HG03139 (cell line): ENCODE measurements around the gene FUT4.
"Not testable (repeated sequence)": the region's sequence is repeated elsewhere in the genome, so short reads cannot be mapped to it uniquely, and the experiment has no call there.

Experiments
- ATAC-seq: cut with Tn5 transposase; IDR thresholded peaks from one replicate; pipeline ENCODE4 v1.9.1; 2021; ENCODE audit not compliant: unreplicated experiment

The FUT4 gene

DNA sequence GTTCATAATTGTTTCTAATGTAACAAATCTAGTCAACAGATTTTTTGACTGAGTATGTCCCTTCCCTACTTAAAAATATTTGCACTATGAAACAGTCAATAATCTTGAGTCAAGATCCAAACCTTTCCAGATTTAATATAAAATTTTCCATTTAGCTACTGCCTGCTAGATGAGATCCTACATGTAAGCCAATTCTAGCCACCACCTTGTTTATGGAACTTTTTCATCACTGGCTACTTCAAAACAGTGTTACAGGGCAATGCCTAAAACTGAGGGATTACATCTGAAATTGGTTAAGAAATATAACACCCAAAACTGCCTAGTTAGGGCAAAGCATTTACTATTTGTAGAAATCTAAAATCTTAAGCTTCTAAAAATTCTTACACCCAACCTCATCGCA, 10.5 kb upstream of the FUT4 start:
- no peak for ATAC-seq

DNA sequence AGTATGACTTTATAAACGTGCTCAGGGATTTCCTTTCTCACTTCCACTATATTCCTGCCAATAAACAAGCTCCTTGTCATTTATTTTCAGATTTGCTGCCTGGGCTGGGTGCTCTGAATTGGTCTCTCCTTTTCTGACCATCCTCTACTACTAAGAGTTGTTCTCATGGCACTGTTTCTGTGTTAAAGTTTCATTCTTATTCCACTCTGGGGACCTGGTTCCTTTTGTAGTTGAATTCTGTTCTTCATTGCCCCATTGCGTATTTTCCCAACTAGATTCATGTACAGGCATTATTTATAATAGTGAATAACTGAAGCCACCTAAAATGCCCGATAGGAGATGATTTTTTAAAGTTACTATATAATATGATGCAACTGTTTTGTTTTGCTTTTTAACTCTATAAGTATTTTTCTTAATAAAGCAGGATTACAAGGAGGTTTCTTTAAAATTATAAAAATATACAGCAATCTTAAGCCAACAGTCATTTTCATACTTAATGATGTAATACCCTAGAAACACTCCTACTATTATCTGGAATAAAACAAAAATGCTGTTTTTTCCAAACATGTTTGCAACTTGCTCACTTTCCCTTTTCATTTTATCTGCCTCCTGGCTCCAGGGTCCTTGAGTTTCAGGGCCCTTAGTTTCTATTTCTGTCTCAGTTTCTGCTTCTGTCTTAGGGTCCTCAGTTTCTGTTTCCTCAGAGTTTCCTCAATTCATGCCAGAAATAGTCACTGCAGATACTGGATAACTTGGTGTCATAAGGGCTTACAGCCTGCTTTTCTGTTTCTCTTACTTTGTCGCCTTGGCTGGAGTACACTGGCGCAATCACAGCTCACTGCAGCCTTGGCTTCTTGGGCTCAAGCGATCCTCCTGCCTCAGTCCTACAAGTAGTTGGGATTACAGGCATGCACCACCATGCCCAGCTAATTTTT, 9.8 kb upstream of the FUT4 start:
- no peak for ATAC-seq

DNA sequence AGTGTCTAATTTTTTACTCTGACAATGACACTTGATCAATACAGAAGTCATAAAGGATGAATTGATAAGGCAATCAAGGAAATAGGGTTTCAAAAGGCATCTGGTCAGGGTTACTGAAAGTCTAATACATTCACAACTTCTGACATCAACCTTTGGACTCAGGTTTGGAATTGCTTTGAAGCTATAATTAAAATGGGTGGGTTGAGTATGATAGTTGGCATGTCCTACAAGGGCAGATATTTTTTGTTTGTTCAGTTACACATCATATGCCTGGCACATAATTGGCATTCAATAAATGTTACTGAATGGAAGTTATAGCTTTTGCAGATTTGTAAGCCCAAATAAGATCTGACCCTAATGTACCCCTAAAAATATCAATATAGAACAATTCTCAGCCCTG, 7.3 kb upstream of the FUT4 start:
- no peak for ATAC-seq

DNA sequence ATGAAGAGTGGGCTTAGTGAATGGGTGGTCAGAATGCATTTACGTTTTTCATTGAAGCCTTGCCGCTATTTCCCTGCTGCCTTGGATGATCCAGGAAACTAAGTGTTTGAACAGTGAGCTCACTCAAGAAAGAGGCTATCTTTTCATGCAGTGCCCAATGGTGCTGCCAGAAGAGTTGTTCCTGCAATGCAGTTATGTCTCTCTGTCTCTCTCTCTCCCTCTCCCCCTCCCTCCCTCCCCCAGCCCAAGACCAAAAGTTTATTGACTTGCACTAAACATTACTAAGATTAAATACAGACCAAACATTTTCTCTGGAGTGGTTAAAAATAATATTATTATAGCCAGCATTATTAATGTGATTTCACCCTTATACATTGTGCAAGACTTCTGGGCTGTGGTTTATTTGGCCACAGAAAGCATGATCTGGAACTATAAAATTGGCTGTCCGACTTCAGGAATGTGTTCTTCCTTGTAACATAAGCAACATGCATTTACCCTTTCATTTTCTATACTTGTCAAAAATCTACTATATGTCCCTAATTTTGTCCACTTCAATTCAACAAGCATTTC, 6.6 kb upstream of the FUT4 start:
- ATAC-seq: no peak

DNA sequence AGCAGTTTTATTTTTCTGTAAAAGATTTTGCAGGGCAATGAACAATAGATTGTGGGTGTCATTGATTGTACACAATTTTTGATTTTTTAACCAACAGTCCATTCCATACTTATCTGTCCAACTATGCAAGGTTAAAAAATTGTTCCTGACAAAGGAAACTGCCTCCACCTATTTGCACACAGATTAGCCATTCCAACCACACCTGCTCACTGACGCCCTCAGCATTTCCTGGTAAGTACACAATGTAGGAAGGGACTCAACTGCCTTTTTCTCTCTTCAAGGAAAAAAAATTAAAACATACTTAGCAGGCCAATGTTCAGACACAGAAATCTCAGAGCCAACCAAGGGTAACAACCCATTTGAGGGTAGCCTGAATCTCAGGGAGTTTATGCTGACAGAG, 4.3 kb upstream of the FUT4 start:
- no peak for ATAC-seq

DNA sequence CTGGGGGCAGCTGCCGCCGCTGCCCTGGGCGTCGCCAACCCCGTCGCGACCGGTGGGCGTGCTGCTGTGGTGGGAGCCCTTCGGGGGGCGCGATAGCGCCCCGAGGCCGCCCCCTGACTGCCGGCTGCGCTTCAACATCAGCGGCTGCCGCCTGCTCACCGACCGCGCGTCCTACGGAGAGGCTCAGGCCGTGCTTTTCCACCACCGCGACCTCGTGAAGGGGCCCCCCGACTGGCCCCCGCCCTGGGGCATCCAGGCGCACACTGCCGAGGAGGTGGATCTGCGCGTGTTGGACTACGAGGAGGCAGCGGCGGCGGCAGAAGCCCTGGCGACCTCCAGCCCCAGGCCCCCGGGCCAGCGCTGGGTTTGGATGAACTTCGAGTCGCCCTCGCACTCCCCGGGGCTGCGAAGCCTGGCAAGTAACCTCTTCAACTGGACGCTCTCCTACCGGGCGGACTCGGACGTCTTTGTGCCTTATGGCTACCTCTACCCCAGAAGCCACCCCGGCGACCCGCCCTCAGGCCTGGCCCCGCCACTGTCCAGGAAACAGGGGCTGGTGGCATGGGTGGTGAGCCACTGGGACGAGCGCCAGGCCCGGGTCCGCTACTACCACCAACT, 1.0 kb downstream of the FUT4 start:
- ATAC-seq: peak; percentile 2

DNA sequence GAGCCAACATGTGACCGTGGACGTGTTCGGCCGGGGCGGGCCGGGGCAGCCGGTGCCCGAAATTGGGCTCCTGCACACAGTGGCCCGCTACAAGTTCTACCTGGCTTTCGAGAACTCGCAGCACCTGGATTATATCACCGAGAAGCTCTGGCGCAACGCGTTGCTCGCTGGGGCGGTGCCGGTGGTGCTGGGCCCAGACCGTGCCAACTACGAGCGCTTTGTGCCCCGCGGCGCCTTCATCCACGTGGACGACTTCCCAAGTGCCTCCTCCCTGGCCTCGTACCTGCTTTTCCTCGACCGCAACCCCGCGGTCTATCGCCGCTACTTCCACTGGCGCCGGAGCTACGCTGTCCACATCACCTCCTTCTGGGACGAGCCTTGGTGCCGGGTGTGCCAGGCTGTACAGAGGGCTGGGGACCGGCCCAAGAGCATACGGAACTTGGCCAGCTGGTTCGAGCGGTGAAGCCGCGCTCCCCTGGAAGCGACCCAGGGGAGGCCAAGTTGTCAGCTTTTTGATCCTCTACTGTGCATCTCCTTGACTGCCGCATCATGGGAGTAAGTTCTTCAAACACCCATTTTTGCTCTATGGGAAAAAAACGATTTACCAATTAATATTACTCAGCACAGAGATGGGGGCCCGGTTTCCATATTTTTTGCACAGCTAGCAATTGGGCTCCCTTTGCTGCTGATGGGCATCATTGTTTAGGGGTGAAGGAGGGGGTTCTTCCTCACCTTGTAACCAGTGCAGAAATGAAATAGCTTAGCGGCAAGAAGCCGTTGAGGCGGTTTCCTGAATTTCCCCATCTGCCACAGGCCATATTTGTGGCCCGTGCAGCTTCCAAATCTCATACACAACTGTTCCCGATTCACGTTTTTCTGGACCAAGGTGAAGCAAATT, 1.8 kb downstream of the FUT4 start:
- no peak for ATAC-seq

DNA sequence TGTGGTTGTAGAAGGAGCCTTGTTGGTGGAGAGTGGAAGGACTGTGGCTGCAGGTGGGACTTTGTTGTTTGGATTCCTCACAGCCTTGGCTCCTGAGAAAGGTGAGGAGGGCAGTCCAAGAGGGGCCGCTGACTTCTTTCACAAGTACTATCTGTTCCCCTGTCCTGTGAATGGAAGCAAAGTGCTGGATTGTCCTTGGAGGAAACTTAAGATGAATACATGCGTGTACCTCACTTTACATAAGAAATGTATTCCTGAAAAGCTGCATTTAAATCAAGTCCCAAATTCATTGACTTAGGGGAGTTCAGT, 2.4 kb downstream of the FUT4 start:
- ATAC-seq: no peak

DNA sequence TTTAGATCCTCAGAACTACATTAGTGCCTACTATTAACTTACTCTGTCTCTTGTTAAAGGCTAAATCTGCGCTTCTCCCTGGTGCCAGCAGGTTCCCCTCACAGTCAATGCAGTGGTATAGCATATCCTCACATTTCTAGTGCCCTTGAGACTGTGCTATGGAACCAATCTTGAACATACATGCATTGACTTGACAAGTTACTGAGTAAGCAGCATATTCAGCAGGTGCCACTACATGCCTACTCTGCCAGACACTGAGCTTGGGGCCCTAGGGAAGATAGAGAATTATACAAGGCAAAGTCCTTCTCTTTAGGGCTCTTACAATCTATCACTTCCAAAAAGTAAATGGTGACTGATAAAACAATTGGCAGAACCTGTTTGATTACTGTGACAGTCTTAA, 3.2 kb downstream of the FUT4 start:
- ATAC-seq: no peak

DNA sequence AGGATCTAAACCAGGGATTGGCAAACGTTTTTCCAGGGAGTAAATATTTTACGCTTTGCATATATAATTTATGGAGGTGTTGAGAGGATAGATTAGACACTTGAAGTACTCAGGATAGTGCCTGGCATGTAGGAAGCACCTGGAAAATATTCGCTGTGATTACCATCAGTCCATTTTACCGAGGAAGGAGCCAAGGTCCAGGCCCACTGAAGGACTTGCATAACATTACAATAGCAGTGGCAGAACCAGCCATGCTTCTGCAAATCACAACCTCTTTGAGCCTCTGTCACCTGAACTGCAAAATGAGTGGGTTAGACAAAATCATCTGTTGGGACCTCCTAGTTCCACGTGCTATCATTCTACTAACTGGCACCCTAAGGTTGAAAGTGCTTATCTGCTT, 5.4 kb downstream of the FUT4 start:
- ATAC-seq: no peak

DNA sequence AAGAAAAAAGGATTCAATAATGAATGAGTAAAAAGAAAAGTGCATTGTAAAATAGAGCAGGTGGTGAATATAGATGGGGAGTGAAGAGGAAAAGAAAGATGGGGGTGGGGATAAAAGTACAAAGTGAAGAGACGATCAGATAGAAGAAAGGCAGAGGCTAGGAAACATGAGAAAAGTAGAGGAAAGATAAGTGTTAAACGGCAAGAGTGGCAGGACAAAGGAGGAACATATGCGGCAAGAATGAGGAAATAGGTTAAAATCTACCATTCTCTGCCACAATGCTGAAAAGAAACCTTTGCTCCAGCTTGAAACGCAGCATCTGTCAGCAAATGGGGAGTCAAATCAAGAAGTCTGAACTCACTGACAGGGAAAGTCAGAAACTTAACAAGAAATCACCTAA, 6.8 kb downstream of the FUT4 start:
- no peak for ATAC-seq

DNA sequence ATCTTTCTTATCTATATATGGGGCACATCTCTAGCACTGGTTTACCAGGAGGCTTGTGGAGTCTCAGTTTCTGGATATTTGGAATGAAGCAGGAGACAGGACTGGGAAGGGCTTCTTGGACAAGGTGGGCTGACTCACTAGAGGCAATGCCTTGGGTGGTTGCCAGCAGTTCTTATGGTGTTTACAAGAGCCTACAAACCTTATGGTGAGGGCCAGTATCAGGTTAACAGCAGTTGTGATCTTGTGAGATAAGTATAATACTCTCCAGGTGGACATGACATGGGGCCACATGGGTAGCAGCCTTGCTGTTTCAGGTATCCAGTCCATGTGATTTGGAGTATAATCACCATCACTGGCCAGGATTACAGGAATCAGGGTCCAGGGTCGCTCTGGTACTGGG, 10.2 kb downstream of the FUT4 start:
- ATAC-seq: no peak

DNA sequence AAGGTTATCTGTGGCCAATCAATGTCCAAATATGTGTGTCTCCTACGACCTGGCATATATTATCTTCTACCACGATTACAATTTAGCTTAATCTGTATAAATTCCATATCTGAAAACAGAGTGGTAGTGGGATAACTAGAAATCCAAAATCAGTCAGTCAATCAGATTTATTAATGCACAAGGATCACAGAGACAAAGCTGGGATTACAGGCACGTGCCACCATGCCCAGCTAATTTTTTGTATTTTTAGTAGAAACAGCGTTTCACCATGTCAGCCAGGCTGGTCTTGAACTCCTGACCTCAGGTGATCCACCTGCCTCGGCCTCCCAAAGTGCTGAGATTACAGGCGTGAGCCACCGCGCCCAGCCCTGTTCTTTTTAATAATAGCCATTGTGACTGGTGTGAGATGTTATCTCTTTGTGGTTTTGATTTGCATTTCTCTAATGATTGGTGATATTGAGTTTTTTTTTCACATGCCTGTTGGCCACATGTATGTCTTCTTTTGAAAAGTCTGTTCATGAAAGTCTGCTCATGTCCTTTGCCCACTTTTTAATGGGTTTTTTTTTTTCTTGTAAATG, 12.1 kb downstream of the FUT4 start:
- not testable (repeated sequence) for ATAC-seq

DNA sequence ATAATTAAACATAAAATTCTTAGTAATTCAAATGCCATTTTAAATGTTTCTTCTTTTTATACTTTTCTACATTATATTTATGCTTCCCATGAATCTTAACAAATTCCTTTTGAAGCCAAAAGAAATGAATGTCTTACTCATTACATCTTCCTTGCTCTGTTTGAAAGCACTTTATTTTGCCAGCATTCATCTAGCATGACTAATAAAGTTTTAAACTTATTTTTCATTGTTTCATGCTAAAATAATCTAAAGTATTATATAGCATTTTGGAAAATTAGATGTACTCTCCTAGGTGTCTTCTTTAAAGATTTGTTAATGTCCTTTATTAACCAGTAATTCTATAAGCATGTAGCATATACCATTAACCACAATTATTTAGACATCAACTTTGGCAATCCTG, 13.7 kb downstream of the FUT4 start:
- ATAC-seq: no peak

DNA sequence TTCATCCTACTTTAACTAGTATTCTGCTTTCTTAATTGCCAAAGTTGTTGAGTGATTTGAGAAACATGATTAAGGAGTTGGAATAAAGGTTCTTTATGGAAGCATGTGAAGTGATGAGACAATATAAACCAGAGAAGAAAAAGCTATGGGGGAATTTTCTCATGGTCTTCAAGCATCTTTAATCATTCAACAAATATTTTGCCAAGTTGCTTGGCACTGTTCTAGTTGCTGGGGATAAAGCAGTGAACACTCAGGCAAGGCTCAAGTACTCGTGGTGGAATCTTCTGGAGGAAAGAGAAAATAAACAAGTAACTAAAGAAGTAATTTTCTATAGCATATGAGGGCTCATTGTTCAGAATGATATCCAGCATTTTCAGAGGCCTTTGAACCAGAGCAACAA, 14.3 kb downstream of the FUT4 start:
- ATAC-seq: no peak

DNA sequence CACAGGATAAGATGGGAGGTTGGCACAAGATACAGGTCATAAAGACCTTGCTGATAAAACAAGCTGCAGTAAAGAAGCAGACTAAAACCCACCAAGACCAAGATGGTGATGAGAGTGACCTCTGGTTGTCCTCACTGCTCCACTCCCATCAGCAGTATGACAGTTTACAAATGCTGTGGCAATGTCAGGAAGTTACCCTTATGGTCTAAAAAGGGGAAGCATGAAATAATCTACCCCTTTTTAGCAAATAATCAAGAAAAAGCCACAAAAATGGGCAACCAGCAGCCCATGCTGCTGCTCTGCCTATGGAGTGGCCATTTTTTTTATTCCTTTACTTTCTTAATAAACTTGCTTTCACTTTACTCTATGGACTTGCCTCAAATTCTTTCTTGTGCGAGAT, 14.7 kb downstream of the FUT4 start:
- ATAC-seq: no peak

DNA sequence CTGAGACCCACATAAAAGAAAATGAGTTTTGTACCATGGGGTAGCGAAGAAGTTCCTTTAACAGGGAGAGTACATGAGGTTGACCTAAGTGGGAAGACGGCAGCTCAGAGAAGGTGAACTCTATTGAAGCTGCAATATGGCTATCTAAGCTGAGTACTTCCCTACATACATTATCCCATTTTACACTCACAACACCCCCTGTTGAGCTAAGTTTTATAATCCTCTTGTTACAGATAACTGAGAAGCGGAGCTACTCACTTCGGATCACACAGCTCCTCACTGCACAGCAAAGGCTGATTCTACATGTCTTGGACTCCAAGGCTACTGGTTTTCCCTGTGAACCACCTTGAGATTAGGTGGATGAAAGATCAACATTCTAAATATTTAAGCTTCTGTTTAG, 15.2 kb downstream of the FUT4 start:
- ATAC-seq: no peak

DNA sequence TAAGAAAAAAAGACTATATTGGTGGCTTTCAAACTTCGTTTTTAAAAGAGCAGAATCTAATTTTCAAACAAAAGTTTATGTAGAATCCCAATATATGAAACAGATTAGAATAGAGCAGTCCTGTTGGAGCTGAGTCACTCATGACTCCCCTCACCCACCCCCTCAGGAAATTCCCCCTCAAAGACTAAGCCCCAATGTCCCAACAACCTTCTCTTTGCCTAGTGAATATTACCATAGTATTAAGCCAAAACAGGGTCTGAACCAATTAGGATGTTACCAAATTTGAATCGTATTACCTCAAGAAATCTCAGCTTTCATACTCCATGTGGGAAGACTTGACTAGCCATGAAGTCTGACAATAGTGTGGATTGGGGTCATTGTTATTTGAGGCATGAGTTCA, 15.6 kb downstream of the FUT4 start:
- ATAC-seq: no peak

DNA sequence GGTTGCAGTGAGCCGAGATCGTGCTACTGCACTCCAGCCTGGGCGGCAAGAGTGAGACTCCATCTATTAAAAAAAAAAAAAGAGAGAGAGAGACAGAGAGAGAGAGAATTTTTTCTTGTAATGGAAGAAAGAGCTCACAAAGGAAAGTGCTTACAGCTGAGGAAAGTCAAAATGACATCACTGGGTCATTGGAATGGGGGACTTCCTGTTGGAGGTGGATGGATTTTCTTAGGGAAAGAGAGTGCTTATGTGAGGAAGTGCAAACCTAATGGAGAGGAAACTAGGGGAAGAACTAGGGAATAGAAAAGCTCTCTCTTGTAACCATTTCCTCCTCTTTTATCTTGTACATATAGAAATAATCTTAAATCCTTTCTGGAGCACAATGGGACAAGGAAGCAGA, 17.1 kb downstream of the FUT4 start:
- no peak for ATAC-seq

DNA sequence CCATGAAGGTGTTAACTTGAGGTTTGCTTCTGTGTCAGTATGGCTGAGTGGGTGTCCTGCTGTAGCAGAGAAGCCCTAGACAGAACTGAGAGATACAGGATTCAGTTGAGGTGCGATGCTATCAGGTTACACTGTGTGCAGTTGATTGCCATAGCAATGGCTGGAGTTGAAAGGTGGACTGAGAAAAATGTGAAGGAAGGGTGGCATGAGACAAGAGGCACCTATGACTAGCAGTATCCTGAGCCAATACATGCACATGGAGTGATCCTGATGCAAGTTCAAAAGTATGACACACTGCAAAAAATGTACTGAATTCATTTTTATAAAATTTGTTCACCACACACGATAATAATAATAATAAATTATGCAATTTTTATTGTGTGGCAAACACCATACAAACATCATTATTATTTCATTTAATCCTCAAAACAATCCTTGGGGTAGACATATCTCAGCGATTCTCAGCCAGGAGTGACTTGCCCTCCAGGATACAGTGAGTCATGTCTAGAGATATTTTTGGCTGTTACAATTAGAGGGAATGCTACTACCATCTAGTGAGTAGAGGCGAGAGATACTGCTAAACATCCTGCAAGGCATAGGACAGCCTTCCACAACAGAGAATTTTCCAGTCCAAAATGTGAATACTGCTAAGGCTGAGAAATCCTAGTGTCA, 19.6 kb downstream of the FUT4 start:
- ATAC-seq: no peak
